ENCODE data around the gene FOXD2.

FOXD2 gene

GRCh38 chr1:47443530-47444296, 5.9 kb downstream of the FOXD2 start (continued):
- no peak for TF ChIP-seq TCF4 (CRISPR knock-in tag; IDR thresholded peaks at IDR 0.05; ENCODE audit: borderline replicate concordance)
- no peak for TF ChIP-seq CREB5 (CRISPR knock-in tag; IDR thresholded peaks at IDR 0.05; ENCODE audit: low read depth)
- no peak for TF ChIP-seq ZNF8 (CRISPR knock-in tag; IDR thresholded peaks at IDR 0.05)

- no peak for ATAC-seq
- TF ChIP-seq ZNF70 (CRISPR knock-in tag; IDR thresholded peaks at IDR 0.05) (no peak), CSDC2 (CRISPR knock-in tag; IDR thresholded peaks at IDR 0.05) (no peak), ISL1 (CRISPR knock-in tag; IDR thresholded peaks at IDR 0.05) (no peak), CSRNP3 (CRISPR knock-in tag; IDR thresholded peaks at IDR 0.05) (no peak), RARB (CRISPR knock-in tag; IDR thresholded peaks at IDR 0.05) (no peak), TOX (CRISPR knock-in tag; IDR thresholded peaks at IDR 0.05; ENCODE audit: borderline replicate concordance) (no peak), CREB5 (CRISPR knock-in tag; IDR thresholded peaks at IDR 0.05; ENCODE audit: low read depth) (no peak), ZNF8 (CRISPR knock-in tag; IDR thresholded peaks at IDR 0.05) (no peak), POU6F1 (CRISPR knock-in tag; IDR thresholded peaks at IDR 0.05; ENCODE audit: borderline replicate concordance, low read depth) (no peak), OSR1 (CRISPR knock-in tag; IDR thresholded peaks at IDR 0.05) (no peak), ZNF565 (CRISPR knock-in tag; conservative IDR thresholded peaks at IDR 0.05; ENCODE audit: low read depth) (no peak), ARNTL (CRISPR knock-in tag; IDR thresholded peaks at IDR 0.05; ENCODE audit: borderline replicate concordance, low read depth) (no peak), ESRRG (CRISPR knock-in tag; IDR thresholded peaks at IDR 0.05) (no peak), PATZ1 (CRISPR knock-in tag; IDR thresholded peaks at IDR 0.05; ENCODE audit: borderline replicate concordance) (no peak), TCF4 (CRISPR knock-in tag; IDR thresholded peaks at IDR 0.05; ENCODE audit: borderline replicate concordance) (no peak), PPARA (CRISPR knock-in tag; IDR thresholded peaks at IDR 0.05; ENCODE audit: borderline replicate concordance) (no peak)
Observed at GRCh38 chr1:47444297-47444561, 6.4 kb downstream of the FOXD2 start.

GRCh38 chr1:47444562-47445465, 7.0 kb downstream of the FOXD2 start:
- peak; percentile 59 for ATAC-seq
- TF ChIP-seq ZNF565 (CRISPR knock-in tag; conservative IDR thresholded peaks at IDR 0.05; ENCODE audit: low read depth) = no peak
- TF ChIP-seq SNAI2 (CRISPR knock-in tag; IDR thresholded peaks at IDR 0.05) = no peak
- no peak for TF ChIP-seq BACH2 (CRISPR knock-in tag; IDR thresholded peaks at IDR 0.05; ENCODE audit: borderline replicate concordance)
- no peak for TF ChIP-seq ZC3H10 (CRISPR knock-in tag; IDR thresholded peaks at IDR 0.05)
- TF ChIP-seq ZFP3 (CRISPR knock-in tag; IDR thresholded peaks at IDR 0.05) = no peak
- TF ChIP-seq RARB (CRISPR knock-in tag; IDR thresholded peaks at IDR 0.05) = no peak
- TF ChIP-seq TOX (CRISPR knock-in tag; IDR thresholded peaks at IDR 0.05; ENCODE audit: borderline replicate concordance) = no peak
- TF ChIP-seq CREB5 (CRISPR knock-in tag; IDR thresholded peaks at IDR 0.05; ENCODE audit: low read depth) = no peak
- no peak for TF ChIP-seq CSDC2 (CRISPR knock-in tag; IDR thresholded peaks at IDR 0.05)
- no peak for TF ChIP-seq ZNF8 (CRISPR knock-in tag; IDR thresholded peaks at IDR 0.05)
- TF ChIP-seq PATZ1 (CRISPR knock-in tag; IDR thresholded peaks at IDR 0.05; ENCODE audit: borderline replicate concordance) = no peak
- no peak for TF ChIP-seq ESRRG (CRISPR knock-in tag; IDR thresholded peaks at IDR 0.05)
- TF ChIP-seq POU6F1 (CRISPR knock-in tag; IDR thresholded peaks at IDR 0.05; ENCODE audit: borderline replicate concordance, low read depth) = no peak
- TF ChIP-seq ARNTL (CRISPR knock-in tag; IDR thresholded peaks at IDR 0.05; ENCODE audit: borderline replicate concordance, low read depth) = no peak
- no peak for TF ChIP-seq ZNF70 (CRISPR knock-in tag; IDR thresholded peaks at IDR 0.05)
- TF ChIP-seq GLIS3 (CRISPR knock-in tag; IDR thresholded peaks at IDR 0.05) = no peak

Data from SK-N-SH treated with all-trans-retinoic acid at 6 μM for 48 hours (cell line).